ENCODE measurements around the gene HAUS7.

The HAUS7 gene

GRCh38 chrX:153513265-153513664 is 42.9 kb upstream of the HAUS7 start:
- Histone ChIP-seq H3K4me3 (no peak overlapping the region), H3K27ac (no peak overlapping the region), H3K9ac (ENCODE audit: insufficient read length) (no peak overlapping the region), H3K36me3 (ENCODE audit: insufficient read depth, low read length) (no peaks in the 10 kb centered on the region), H3K9me3 (ENCODE audit: low read depth, low read length) (no peaks in the 10 kb centered on the region)
- TF ChIP-seq FOXP2 (optimal IDR thresholded peaks at IDR 0.05; ENCODE audit: control extremely low read depth, extremely low read length, insufficient read depth) = no peak
- no peak for TF ChIP-seq POLR2AphosphoS5 (IDR thresholded peaks at IDR 0.05; ENCODE audit: borderline replicate concordance, low read depth, low read length)
- TF ChIP-seq EZH2 (IDR thresholded peaks at IDR 0.05) = no peak
- no peak for DNase-seq (ENCODE audit: low read depth, low spot score)

- no peak for DNase-seq (ENCODE audit: low read depth, low spot score)
- no peak overlapping the region for H3K27ac ChIP-seq
- TF ChIP-seq EZH2 (IDR thresholded peaks at IDR 0.05) = no peak
- no peak for TF ChIP-seq POLR2AphosphoS5 (IDR thresholded peaks at IDR 0.05; ENCODE audit: borderline replicate concordance, low read depth, low read length)
- TF ChIP-seq FOXP2 (optimal IDR thresholded peaks at IDR 0.05; ENCODE audit: control extremely low read depth, extremely low read length, insufficient read depth) = no peak
- H3K36me3 ChIP-seq (ENCODE audit: insufficient read depth, low read length) = no peaks in the 10 kb centered on the region
- H3K9ac ChIP-seq (ENCODE audit: insufficient read length) = no peak overlapping the region
- no peak overlapping the region for H3K4me3 ChIP-seq
- H3K9me3 ChIP-seq (ENCODE audit: low read depth, low read length) = no peaks in the 10 kb centered on the region
Measured at GRCh38 chrX:153512501-153512893, 42.1 kb upstream of the HAUS7 start.

- Histone ChIP-seq H3K9ac (ENCODE audit: insufficient read length) (no peak overlapping the region), H3K9me3 (ENCODE audit: low read depth, low read length) (no peaks in the 10 kb centered on the region), H3K4me3 (no peak overlapping the region), H3K36me3 (ENCODE audit: insufficient read depth, low read length) (no peaks in the 10 kb centered on the region), H3K27ac (no peak overlapping the region)
- no peak for DNase-seq (ENCODE audit: low read depth, low spot score)
- TF ChIP-seq FOXP2 (optimal IDR thresholded peaks at IDR 0.05; ENCODE audit: control extremely low read depth, extremely low read length, insufficient read depth) = no peak
Measured at GRCh38 chrX:153511784-153512500, 41.6 kb upstream of the HAUS7 start.

GRCh38 chrX:153510383-153510782 is 40.0 kb upstream of the HAUS7 start:
- TF ChIP-seq POLR2AphosphoS5 (IDR thresholded peaks at IDR 0.05; ENCODE audit: borderline replicate concordance, low read depth, low read length) (no peak), EZH2 (IDR thresholded peaks at IDR 0.05) (no peak), FOXP2 (optimal IDR thresholded peaks at IDR 0.05; ENCODE audit: control extremely low read depth, extremely low read length, insufficient read depth) (no peak)
- H3K4me3 ChIP-seq = no peak overlapping the region

GRCh38 chrX:153509592-153509991 is 39.2 kb upstream of the HAUS7 start:
- TF ChIP-seq POLR2AphosphoS5 (IDR thresholded peaks at IDR 0.05; ENCODE audit: borderline replicate concordance, low read depth, low read length) (no peak), EZH2 (IDR thresholded peaks at IDR 0.05) (no peak)
- H3K36me3 ChIP-seq (ENCODE audit: insufficient read depth, low read length) = no peaks in the 10 kb centered on the region
- H3K9me3 ChIP-seq (ENCODE audit: low read depth, low read length) = no peaks in the 10 kb centered on the region
- H3K9ac ChIP-seq (ENCODE audit: insufficient read length) = no peak overlapping the region
- no peak overlapping the region for H3K27ac ChIP-seq
- DNase-seq (ENCODE audit: low read depth, low spot score) = no peak
- H3K4me3 ChIP-seq = no peak overlapping the region

More at GRCh38 chrX:153510383-153510782, 40.0 kb upstream of the HAUS7 start:
- Histone ChIP-seq H3K27ac (no peak overlapping the region), H3K9me3 (ENCODE audit: low read depth, low read length) (no peaks in the 10 kb centered on the region), H3K36me3 (ENCODE audit: insufficient read depth, low read length) (no peaks in the 10 kb centered on the region), H3K9ac (ENCODE audit: insufficient read length) (no peak overlapping the region)
- no peak for DNase-seq (ENCODE audit: low read depth, low spot score)

GRCh38 chrX:153507484-153508178 is 37.3 kb upstream of the HAUS7 start:
- Histone ChIP-seq H3K27ac (no peak overlapping the region), H3K4me3 (no peak overlapping the region), H3K36me3 (ENCODE audit: insufficient read depth, low read length) (no peaks in the 10 kb centered on the region), H3K9me3 (ENCODE audit: low read depth, low read length) (no peaks in the 10 kb centered on the region), H3K9ac (ENCODE audit: insufficient read length) (no peak overlapping the region)
- peak; percentile 5 for DNase-seq (ENCODE audit: low read depth, low spot score)
- TF ChIP-seq FOXP2 (optimal IDR thresholded peaks at IDR 0.05; ENCODE audit: control extremely low read depth, extremely low read length, insufficient read depth) (no peak), EZH2 (IDR thresholded peaks at IDR 0.05) (no peak), POLR2AphosphoS5 (IDR thresholded peaks at IDR 0.05; ENCODE audit: borderline replicate concordance, low read depth, low read length) (no peak)

GRCh38 chrX:153505361-153505760 is 35.0 kb upstream of the HAUS7 start:
- Histone ChIP-seq H3K4me3 (no peak overlapping the region), H3K36me3 (ENCODE audit: insufficient read depth, low read length) (no peaks in the 10 kb centered on the region), H3K9ac (ENCODE audit: insufficient read length) (no peak overlapping the region), H3K27ac (no peak overlapping the region), H3K9me3 (ENCODE audit: low read depth, low read length) (no peaks in the 10 kb centered on the region)
- no peak for DNase-seq (ENCODE audit: low read depth, low spot score)
- no peak for TF ChIP-seq FOXP2 (optimal IDR thresholded peaks at IDR 0.05; ENCODE audit: control extremely low read depth, extremely low read length, insufficient read depth)
- TF ChIP-seq EZH2 (IDR thresholded peaks at IDR 0.05) = no peak
- TF ChIP-seq POLR2AphosphoS5 (IDR thresholded peaks at IDR 0.05; ENCODE audit: borderline replicate concordance, low read depth, low read length) = no peak

- H3K36me3 ChIP-seq (ENCODE audit: insufficient read depth, low read length) = no peaks in the 10 kb centered on the region
Measured at GRCh38 chrX:153504445-153505016, 34.2 kb upstream of the HAUS7 start.

More at GRCh38 chrX:153504445-153505016, 34.2 kb upstream of the HAUS7 start:
- Histone ChIP-seq H3K9me3 (ENCODE audit: low read depth, low read length) (no peaks in the 10 kb centered on the region), H3K9ac (ENCODE audit: insufficient read length) (no peak overlapping the region), H3K27ac (no peak overlapping the region), H3K4me3 (no peak overlapping the region)
- no peak for TF ChIP-seq EZH2 (IDR thresholded peaks at IDR 0.05)
- no peak for TF ChIP-seq FOXP2 (optimal IDR thresholded peaks at IDR 0.05; ENCODE audit: control extremely low read depth, extremely low read length, insufficient read depth)
- TF ChIP-seq POLR2AphosphoS5 (IDR thresholded peaks at IDR 0.05; ENCODE audit: borderline replicate concordance, low read depth, low read length) = no peak
- no peak for DNase-seq (ENCODE audit: low read depth, low spot score)

Measured in SK-N-MC (cell line).